Measurements from ENCODE around the gene DIAPH1.

The DIAPH1 gene

GRCh38 chr5:141543053-141543452 lies 75.7 kb downstream of the DIAPH1 start:
- TF ChIP-seq, protein P1, sequence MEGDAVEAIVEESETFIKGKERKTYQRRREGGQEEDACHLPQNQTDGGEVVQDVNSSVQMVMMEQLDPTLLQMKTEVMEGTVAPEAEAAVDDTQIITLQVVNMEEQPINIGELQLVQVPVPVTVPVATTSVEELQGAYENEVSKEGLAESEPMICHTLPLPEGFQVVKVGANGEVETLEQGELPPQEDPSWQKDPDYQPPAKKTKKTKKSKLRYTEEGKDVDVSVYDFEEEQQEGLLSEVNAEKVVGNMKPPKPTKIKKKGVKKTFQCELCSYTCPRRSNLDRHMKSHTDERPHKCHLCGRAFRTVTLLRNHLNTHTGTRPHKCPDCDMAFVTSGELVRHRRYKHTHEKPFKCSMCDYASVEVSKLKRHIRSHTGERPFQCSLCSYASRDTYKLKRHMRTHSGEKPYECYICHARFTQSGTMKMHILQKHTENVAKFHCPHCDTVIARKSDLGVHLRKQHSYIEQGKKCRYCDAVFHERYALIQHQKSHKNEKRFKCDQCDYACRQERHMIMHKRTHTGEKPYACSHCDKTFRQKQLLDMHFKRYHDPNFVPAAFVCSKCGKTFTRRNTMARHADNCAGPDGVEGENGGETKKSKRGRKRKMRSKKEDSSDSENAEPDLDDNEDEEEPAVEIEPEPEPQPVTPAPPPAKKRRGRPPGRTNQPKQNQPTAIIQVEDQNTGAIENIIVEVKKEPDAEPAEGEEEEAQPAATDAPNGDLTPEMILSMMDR (IDR thresholded peaks at IDR 0.05; ENCODE audit: low read depth, low read length): no peak
- Histone ChIP-seq H3K27me3 (no peaks in the 10 kb centered on the region), H3K4me1 (no peaks in the 10 kb centered on the region), H3K36me3 (peaks cover 4% of the 10 kb centered on the region), H3K9me3 (peaks cover 3% of the 10 kb centered on the region; the same call in 1 of the 2 replicates), H3K4me3 (ENCODE audit: low read depth, low read length) (no peak overlapping the region)
- no peak for DNase-seq

- Histone ChIP-seq H3K9me3 (no peaks in the 10 kb centered on the region), H3K27me3 (no peaks in the 10 kb centered on the region)
Measured at GRCh38 chr5:141534492-141535213, 84.1 kb downstream of the DIAPH1 start.

GRCh38 chr5:141533897-141534296 lies 84.9 kb downstream of the DIAPH1 start:
- DNase-seq: no peak
- no peaks in the 10 kb centered on the region for H3K9me3 ChIP-seq
- TF ChIP-seq, protein P1 (IDR thresholded peaks at IDR 0.05; ENCODE audit: low read depth, low read length): no peak
- no peak overlapping the region for H3K4me3 ChIP-seq (ENCODE audit: low read depth, low read length)
- peaks cover 39% of the 10 kb centered on the region for H3K36me3 ChIP-seq
- peaks cover 10% of the 10 kb centered on the region for H3K4me1 ChIP-seq
- no peaks in the 10 kb centered on the region for H3K27me3 ChIP-seq

More at GRCh38 chr5:141534492-141535213, 84.1 kb downstream of the DIAPH1 start:
- Histone ChIP-seq H3K36me3 (peaks cover 33% of the 10 kb centered on the region), H3K4me1 (peaks cover 10% of the 10 kb centered on the region), H3K4me3 (ENCODE audit: low read depth, low read length) (no peak overlapping the region)
- DNase-seq: no peak
- TF ChIP-seq, protein P1 (IDR thresholded peaks at IDR 0.05; ENCODE audit: low read depth, low read length): no peak

- Histone ChIP-seq H3K4me3 (ENCODE audit: low read depth, low read length) (no peak overlapping the region), H3K4me1 (peaks cover 13% of the 10 kb centered on the region), H3K36me3 (peaks cover 51% of the 10 kb centered on the region), H3K9me3 (no peaks in the 10 kb centered on the region), H3K27me3 (no peaks in the 10 kb centered on the region)
- no peak for DNase-seq
- TF ChIP-seq, protein P1 (IDR thresholded peaks at IDR 0.05; ENCODE audit: low read depth, low read length): no peak
Measured at GRCh38 chr5:141532726-141533125, 86.1 kb downstream of the DIAPH1 start.

GRCh38 chr5:141529873-141530272 lies 88.9 kb downstream of the DIAPH1 start:
- no peak for DNase-seq
- Histone ChIP-seq H3K36me3 (peaks cover 67% of the 10 kb centered on the region), H3K9me3 (no peaks in the 10 kb centered on the region), H3K4me1 (peaks cover 17% of the 10 kb centered on the region), H3K27me3 (no peaks in the 10 kb centered on the region), H3K4me3 (ENCODE audit: low read depth, low read length) (no peak overlapping the region)
- TF ChIP-seq, protein P1 (IDR thresholded peaks at IDR 0.05; ENCODE audit: low read depth, low read length): no peak

DNA sequence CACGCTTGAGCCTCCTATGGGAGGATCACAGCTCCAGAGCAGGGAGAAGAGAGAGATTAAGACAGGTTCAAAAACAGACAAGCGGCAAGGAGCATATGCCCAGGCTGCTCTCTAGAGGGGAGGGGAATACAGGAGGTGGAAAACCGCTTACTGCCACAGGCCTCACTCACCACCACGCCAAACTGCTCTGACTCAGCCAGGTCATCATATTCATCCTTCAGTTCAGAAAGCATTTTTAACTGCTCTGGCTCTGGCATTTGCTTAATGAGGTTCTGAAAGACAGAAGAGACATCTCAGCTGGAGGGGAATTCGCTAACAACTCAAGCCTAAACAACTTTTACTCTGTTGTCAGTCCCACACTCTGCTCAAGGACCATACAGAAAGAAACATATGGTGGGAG lies 89.8 kb downstream of the DIAPH1 start:
- peaks cover 62% of the 10 kb centered on the region for H3K36me3 ChIP-seq

More for the DNA sequence above, 89.8 kb downstream of the DIAPH1 start:
- TF ChIP-seq, protein P1 (IDR thresholded peaks at IDR 0.05; ENCODE audit: low read depth, low read length): no peak
- no peaks in the 10 kb centered on the region for H3K9me3 ChIP-seq
- no peak overlapping the region for H3K4me3 ChIP-seq (ENCODE audit: low read depth, low read length)
- peaks cover 18% of the 10 kb centered on the region for H3K4me1 ChIP-seq
- H3K27me3 ChIP-seq: no peaks in the 10 kb centered on the region
- no peak for DNase-seq

All from BE2C (cell line).